ENCODE measurements around the gene SP2. TPM values are rescaled to one million over a fixed set of nuclear protein-coding genes. Genes with fewer than 3 reads are reported as not detected.
A peak's percentile ranks its signal among the peaks of the same experiment; 100 is the strongest.
"Not testable (repeated sequence)": the region's sequence is repeated elsewhere in the genome, so short reads cannot be mapped to it uniquely, and the experiment has no call there.

The SP2 gene
- total RNA-seq, 3 donors from 2014 or later = 21.7 to 24.2 (median 21.7) TPM

GRCh38 chr17:47934856-47935255 lies 38.8 kb downstream of the SP2 start:
- intact Hi-C loops (cut with DNase I, micrococcal nuclease) = no loop called here
- Histone ChIP-seq H3K36me3 (ENCODE audit: low read depth) (no peaks in the 10 kb centered on the region), H3K4me3 (no peak overlapping the region), H3K9me3 (no peaks in the 10 kb centered on the region), H3K4me1 (ENCODE audit: low read depth) (no peaks in the 10 kb centered on the region)
- no peak for DNase-seq
- no peak for ATAC-seq
- no peak for TF ChIP-seq CTCF (IDR thresholded peaks at IDR 0.05)

GRCh38 chr17:47935468-47935867 lies 39.4 kb downstream of the SP2 start:
- H3K4me1 ChIP-seq (ENCODE audit: low read depth); DNase-seq; H3K4me3 ChIP-seq; H3K36me3 ChIP-seq (ENCODE audit: low read depth); H3K9me3 ChIP-seq; intact Hi-C loops (cut with DNase I, micrococcal nuclease); ATAC-seq: not testable (repeated sequence)

GRCh38 chr17:47935961-47936360 lies 39.9 kb downstream of the SP2 start:
- peaks cover 3% of the 10 kb centered on the region for H3K4me1 ChIP-seq (ENCODE audit: low read depth)
- no peak for ATAC-seq
- H3K36me3 ChIP-seq (ENCODE audit: low read depth) = no peaks in the 10 kb centered on the region
- no peak overlapping the region for H3K4me3 ChIP-seq
- TF ChIP-seq CTCF (IDR thresholded peaks at IDR 0.05) = no peak
- intact Hi-C loops (cut with DNase I, micrococcal nuclease) = no loop called here
- DNase-seq = no peak
- no peaks in the 10 kb centered on the region for H3K9me3 ChIP-seq

- DNase-seq = no peak
- no peak for TF ChIP-seq CTCF (IDR thresholded peaks at IDR 0.05)
- Histone ChIP-seq H3K9me3 (no peaks in the 10 kb centered on the region), H3K4me1 (ENCODE audit: low read depth) (peaks cover 10% of the 10 kb centered on the region), H3K36me3 (ENCODE audit: low read depth) (no peaks in the 10 kb centered on the region), H3K4me3 (no peak overlapping the region)
- intact Hi-C loops (cut with DNase I, micrococcal nuclease) = no loop called here
- ATAC-seq = no peak
These were observed 41.9 kb downstream of the SP2 start for GRCh38 chr17:47937941-47938340.

GRCh38 chr17:47941246-47942095 lies 45.4 kb downstream of the SP2 start, which contains the start of gene PNPO:
PNPO (plus strand) TSS chr17:47941571; CDS start chr17:47941676, 105 bp downstream.
- ATAC-seq = peak; percentile 94
- peaks cover 26% of the 10 kb centered on the region for H3K4me1 ChIP-seq (ENCODE audit: low read depth)
- no peak for TF ChIP-seq CTCF (IDR thresholded peaks at IDR 0.05)
- no peaks in the 10 kb centered on the region for H3K36me3 ChIP-seq (ENCODE audit: low read depth)
- peak within 1 kb of the TSS; percentile 53 for H3K4me3 ChIP-seq
- H3K9me3 ChIP-seq = no peaks in the 10 kb centered on the region
- peak; percentile 93 to 97 (median 97) for DNase-seq
- intact Hi-C loops (cut with DNase I, micrococcal nuclease) = no loop called here

- Histone ChIP-seq H3K4me3 (no peak overlapping the region), H3K9me3 (no peaks in the 10 kb centered on the region), H3K4me1 (ENCODE audit: low read depth) (peaks cover 30% of the 10 kb centered on the region), H3K36me3 (ENCODE audit: low read depth) (no peaks in the 10 kb centered on the region)
- no peak for ATAC-seq
- intact Hi-C loops (cut with DNase I, micrococcal nuclease) = no loop called here
- DNase-seq = no peak
- TF ChIP-seq CTCF (IDR thresholded peaks at IDR 0.05) = no peak
These were observed 46.1 kb downstream of the SP2 start for GRCh38 chr17:47942096-47942510.

Data from mucosa of descending colon (tissue), 3 donors.